VCaP (cell line): ENCODE results near the gene TMEM63A.

Experiments
- H3K27ac ChIP-seq: fragments of 450-650 bp; 2 replicates; pipeline ENCODE4 v1.5.1; 2017
- TF ChIP-seq, protein P1 (sequence below): fragments of 450-650 bp; conservative IDR thresholded peaks from 2 replicates; pipeline ENCODE4 v1.5.1; 2017; ENCODE audit warnings: mild to moderate bottlenecking, moderate library complexity

The TMEM63A gene

DNA sequence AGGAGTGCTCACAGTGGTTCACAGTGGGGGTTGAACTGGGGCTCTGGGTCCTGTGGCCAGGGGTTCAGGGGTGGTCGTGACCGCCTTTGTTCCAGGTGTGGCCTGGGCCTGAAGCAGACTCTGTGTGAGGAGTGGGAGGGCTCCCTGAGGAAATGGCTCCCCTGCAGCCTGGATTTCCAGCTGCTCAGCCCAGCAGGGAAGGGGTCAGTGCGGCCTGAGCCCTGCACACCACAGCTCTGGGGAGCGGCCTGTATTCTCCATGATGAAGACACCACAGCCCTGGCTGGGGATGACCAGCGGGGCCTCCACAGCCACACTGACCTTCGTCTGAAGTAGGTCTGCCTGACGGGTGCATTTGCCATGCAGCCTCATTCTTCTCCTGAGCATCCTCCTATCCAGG lies 25.2 kb upstream of the TMEM63A start:
- H3K27ac ChIP-seq, result no peak overlapping the region
- TF ChIP-seq, protein P1, sequence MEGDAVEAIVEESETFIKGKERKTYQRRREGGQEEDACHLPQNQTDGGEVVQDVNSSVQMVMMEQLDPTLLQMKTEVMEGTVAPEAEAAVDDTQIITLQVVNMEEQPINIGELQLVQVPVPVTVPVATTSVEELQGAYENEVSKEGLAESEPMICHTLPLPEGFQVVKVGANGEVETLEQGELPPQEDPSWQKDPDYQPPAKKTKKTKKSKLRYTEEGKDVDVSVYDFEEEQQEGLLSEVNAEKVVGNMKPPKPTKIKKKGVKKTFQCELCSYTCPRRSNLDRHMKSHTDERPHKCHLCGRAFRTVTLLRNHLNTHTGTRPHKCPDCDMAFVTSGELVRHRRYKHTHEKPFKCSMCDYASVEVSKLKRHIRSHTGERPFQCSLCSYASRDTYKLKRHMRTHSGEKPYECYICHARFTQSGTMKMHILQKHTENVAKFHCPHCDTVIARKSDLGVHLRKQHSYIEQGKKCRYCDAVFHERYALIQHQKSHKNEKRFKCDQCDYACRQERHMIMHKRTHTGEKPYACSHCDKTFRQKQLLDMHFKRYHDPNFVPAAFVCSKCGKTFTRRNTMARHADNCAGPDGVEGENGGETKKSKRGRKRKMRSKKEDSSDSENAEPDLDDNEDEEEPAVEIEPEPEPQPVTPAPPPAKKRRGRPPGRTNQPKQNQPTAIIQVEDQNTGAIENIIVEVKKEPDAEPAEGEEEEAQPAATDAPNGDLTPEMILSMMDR, result no peak

- H3K27ac ChIP-seq, result no peak overlapping the region
- TF ChIP-seq, protein P1, result no peak
Observed at GRCh38 chr1:225906467-225906866, 24.3 kb upstream of the TMEM63A start.

- TF ChIP-seq, protein P1, result no peak
- no peak overlapping the region for H3K27ac ChIP-seq
Observed at GRCh38 chr1:225903623-225904022, 21.4 kb upstream of the TMEM63A start.

DNA sequence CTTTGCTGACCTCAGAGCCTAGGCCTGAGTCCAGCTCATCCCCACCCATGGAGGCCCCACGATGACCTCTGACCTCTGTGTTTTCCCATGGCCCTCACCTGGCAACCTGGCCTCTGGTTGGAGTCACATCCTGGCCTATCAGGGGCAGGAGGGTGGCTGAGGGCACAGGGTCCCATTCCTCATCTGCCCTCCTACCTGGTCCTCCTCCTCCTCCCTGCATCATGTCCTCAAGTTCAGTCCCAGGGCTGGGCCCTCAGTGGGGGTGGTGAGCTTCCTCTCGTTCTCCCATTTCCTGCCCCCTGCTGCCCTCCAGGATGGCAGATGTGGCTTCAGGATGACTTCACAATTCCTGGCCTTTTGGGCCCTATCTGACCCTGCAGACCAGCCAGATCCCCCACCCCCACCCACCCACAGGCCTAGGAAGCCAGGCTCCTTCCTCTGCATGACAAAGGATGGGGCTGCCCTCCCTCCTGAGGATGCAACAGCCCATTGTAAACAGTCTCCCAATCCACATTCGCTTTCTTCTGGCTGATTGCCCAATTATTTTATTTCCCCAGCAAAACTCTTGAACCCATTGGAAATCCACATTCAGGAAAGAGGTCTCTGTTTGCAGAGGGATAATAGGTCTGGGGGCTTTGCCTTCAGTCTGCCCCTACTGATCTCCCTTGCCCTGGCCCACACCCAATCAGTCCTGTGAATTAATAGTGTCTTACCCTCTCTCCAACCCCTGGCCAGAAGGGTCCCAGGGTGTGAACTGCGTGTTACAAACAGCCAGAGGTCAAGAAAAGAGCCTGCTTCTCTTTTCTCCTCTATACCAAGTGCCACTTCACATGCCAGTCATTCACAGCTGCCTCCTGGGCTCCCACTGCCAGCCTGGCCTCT lies 17.1 kb upstream of the TMEM63A start:
- TF ChIP-seq, protein P1, result no peak
- no peak overlapping the region for H3K27ac ChIP-seq

- TF ChIP-seq, protein P1, result no peak
- H3K27ac ChIP-seq, result no peak overlapping the region; the same call in 1 of the 2 replicates
Observed at GRCh38 chr1:225897595-225898514, 15.7 kb upstream of the TMEM63A start.

DNA sequence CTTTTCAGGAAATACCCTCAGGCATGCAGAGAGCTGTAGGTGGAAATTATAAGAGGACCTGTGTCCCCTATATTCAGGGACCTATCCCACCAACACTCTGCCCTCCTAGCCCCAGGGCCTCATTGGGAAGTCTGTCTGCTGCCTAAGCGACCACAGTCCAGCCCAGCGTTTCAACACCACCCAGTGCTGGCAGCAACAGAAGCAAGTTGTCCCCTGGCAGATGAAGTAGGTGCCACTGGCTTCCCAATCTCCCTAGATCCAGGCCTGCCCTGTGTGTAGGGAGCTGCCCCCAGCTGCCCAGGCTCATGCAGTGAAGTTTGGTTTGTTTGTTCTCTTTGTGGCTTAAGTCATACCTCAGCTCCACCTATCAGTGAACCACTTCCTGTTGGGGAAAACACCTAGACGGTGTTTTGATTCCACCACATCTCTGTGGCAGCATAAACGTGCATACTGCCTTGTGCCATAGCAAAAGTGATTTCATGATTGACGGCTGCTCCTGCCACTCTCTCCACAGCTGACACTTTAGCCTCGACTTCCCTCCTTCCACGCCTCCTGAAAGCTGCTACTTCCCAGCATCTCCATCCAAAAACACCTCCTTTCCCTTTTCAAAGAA lies 14.9 kb upstream of the TMEM63A start:
- TF ChIP-seq, protein P1, result no peak
- H3K27ac ChIP-seq, result no peak overlapping the region; the same call in 1 of the 2 replicates

DNA sequence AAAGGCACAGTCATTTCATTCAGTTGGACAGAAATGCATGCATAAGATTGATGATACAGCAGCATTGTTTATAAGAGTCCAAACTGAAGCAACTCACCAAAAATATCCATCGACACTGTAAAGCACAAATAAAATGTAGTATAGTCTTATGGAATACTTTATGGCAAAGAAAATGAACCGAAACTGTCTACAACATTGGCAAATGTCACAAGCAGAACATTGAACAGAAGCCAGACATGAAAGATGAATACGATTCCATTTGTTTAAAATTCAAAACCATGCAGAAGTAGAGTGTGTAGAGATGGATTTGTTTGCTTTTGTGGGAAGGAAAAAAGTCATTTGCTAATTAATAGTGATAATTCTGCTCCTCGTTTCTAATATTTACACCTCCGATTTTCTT lies 14.3 kb upstream of the TMEM63A start:
- H3K27ac ChIP-seq, result no peak overlapping the region
- TF ChIP-seq, protein P1, result no peak
